ENCODE data around the gene MYOM1.

The MYOM1 gene

DNA sequence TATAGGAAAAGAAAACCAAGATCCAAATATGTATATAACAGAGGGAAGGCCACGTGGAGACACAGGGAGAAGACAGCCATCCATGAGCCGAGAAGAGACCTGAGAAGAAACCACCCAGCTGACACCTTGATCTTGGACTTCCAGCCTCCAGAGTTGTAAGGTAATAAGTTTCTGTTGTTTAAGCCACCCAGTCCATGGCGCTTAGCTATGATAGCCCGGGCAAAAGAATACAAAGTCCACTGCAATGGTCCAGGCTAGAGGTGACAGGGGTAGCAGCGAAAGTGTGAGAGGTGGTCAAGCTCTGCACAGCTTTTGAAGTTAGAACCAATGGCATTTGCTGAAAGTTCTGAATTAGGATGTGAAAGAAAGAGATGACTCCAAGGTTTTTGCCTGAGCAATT is 2.8 kb downstream of the MYOM1 start:
- Histone ChIP-seq H3K27me3 (ENCODE audit: control insufficient read depth, insufficient read depth, low read length) (no peaks in the 10 kb centered on the region), H3K27ac (no peak overlapping the region), H3K9me3 (ENCODE audit: control insufficient read depth, low read length) (no peaks in the 10 kb centered on the region), H3K36me3 (ENCODE audit: control insufficient read depth, insufficient read depth, low read length) (no peaks in the 10 kb centered on the region), H2AFZ (no peak overlapping the region), H3K4me1 (no peaks in the 10 kb centered on the region), H3K79me2 (no peaks in the 10 kb centered on the region), H3K4me3 (ENCODE audit: low read depth, low read length) (no peak overlapping the region), H3K9ac (no peak overlapping the region), H3K4me2 (ENCODE audit: low read length) (no peak overlapping the region)
- TF ChIP-seq, protein P1, sequence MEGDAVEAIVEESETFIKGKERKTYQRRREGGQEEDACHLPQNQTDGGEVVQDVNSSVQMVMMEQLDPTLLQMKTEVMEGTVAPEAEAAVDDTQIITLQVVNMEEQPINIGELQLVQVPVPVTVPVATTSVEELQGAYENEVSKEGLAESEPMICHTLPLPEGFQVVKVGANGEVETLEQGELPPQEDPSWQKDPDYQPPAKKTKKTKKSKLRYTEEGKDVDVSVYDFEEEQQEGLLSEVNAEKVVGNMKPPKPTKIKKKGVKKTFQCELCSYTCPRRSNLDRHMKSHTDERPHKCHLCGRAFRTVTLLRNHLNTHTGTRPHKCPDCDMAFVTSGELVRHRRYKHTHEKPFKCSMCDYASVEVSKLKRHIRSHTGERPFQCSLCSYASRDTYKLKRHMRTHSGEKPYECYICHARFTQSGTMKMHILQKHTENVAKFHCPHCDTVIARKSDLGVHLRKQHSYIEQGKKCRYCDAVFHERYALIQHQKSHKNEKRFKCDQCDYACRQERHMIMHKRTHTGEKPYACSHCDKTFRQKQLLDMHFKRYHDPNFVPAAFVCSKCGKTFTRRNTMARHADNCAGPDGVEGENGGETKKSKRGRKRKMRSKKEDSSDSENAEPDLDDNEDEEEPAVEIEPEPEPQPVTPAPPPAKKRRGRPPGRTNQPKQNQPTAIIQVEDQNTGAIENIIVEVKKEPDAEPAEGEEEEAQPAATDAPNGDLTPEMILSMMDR (IDR thresholded peaks at IDR 0.05), result no peak

DNA sequence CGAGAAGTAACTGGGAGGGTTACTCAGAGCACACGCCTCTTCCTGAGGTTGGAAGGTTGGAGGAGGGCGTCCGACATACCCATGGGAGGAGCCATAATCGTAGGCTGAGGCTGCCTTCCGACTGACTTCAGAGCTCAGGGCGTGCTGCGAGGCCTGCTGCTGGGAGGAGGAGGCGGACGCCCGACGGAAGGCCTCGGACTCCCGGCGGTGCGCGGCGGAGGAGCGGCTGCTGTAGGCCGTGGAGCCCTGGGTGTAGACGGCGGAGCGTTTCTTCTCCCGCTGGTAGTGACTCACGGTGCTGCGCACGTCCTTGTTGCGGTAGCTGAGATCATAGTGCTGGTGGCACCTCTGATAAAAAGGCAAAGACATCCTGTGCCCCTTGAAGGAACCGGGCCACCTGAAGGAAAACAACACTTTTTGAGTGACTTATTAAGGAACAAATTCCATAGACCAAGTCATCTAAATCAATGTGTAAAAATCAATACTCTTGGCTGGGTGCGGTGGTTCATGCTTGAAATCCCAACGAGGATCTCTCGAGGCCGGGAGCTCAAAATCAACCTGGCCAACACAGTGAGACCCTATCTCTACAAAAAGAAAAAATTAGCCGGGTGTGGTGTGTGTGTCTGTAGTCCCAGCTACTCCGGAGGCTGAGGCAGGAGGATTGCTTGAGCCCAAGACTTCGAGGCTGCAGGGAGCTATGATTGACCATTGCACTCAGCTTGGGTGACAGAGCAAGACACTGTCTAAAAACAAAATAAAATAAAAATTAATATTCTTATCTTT is 4.7 kb downstream of the MYOM1 start:
- Histone ChIP-seq H3K9me3 (ENCODE audit: control insufficient read depth, low read length) (no peaks in the 10 kb centered on the region), H3K79me2 (no peaks in the 10 kb centered on the region), H2AFZ (no peak overlapping the region), H3K36me3 (ENCODE audit: control insufficient read depth, insufficient read depth, low read length) (no peaks in the 10 kb centered on the region), H3K4me1 (no peaks in the 10 kb centered on the region), H3K9ac (no peak overlapping the region), H3K4me3 (ENCODE audit: low read depth, low read length) (no peak overlapping the region), H3K27me3 (ENCODE audit: control insufficient read depth, insufficient read depth, low read length) (no peaks in the 10 kb centered on the region), H3K4me2 (ENCODE audit: low read length) (no peak overlapping the region), H3K27ac (no peak overlapping the region)
- TF ChIP-seq, protein P1 (IDR thresholded peaks at IDR 0.05), result no peak

DNA sequence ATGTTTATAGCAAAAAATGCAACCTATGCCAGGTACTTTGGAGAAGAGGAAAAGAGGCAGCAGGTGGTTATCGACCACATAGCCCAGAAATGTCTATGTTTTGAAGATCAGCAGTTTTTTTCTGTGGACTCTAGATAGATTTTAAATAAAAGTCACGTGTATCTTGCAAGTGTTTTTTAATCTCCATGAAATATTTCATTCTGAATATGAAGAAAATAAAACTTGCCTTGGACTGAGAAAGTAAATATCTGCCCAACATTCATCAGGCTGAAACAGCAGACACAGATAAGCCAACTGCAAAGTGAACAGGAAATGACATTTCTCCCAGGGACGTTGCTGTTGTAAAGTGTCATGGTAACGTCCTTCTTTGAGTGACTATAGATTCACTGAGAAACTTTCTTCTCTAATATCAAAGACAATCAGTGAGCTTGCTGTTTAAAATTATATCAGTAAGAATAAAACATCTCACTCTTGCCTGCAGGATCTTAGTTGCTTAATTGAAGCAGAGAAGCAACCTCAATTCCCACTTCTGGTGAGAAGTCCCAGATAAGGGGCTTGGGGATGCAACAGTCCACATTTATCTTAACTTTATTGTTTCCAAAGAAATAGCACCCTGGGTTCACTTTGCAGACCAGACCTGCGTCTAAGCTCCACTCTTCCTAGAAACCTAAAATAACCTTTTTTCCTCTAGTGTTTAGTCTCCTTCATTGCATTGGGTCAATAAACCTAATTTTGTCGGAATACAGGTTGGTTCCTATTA is 6.3 kb downstream of the MYOM1 start:
- Histone ChIP-seq H3K27ac (no peak overlapping the region), H3K79me2 (no peaks in the 10 kb centered on the region), H3K9ac (no peak overlapping the region), H3K4me1 (no peaks in the 10 kb centered on the region), H3K27me3 (ENCODE audit: control insufficient read depth, insufficient read depth, low read length) (no peaks in the 10 kb centered on the region), H3K9me3 (ENCODE audit: control insufficient read depth, low read length) (no peaks in the 10 kb centered on the region), H3K36me3 (ENCODE audit: control insufficient read depth, insufficient read depth, low read length) (no peaks in the 10 kb centered on the region), H2AFZ (no peak overlapping the region), H3K4me3 (ENCODE audit: low read depth, low read length) (no peak overlapping the region), H3K4me2 (ENCODE audit: low read length) (no peak overlapping the region)
- TF ChIP-seq, protein P1 (IDR thresholded peaks at IDR 0.05), result no peak

DNA sequence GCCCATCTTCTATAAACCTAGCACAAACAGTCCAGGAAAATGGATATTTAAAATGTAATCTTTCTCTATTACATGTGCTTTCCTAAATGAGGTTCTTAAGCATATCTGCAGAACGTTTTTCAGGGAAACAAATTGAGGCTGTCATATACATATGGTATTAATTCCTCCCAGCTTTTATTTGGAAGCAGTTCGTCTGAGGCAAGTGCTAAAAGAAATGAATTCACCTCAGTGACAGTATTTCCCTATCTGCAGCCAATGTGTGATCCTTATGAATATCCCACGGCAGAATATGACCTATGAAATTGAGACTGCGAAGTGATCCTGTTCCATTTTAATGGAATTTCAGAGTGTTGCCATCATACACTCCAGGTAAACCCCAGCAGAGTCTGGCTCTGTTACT is 7.1 kb downstream of the MYOM1 start:
- H3K4me1 ChIP-seq, result no peaks in the 10 kb centered on the region
- no peak overlapping the region for H3K4me3 ChIP-seq (ENCODE audit: low read depth, low read length)
- H3K9me3 ChIP-seq (ENCODE audit: control insufficient read depth, low read length), result no peaks in the 10 kb centered on the region
- H3K36me3 ChIP-seq (ENCODE audit: control insufficient read depth, insufficient read depth, low read length), result no peaks in the 10 kb centered on the region
- H2AFZ ChIP-seq, result no peak overlapping the region
- no peak overlapping the region for H3K27ac ChIP-seq
- H3K27me3 ChIP-seq (ENCODE audit: control insufficient read depth, insufficient read depth, low read length), result no peaks in the 10 kb centered on the region
- H3K9ac ChIP-seq, result no peak overlapping the region
- H3K4me2 ChIP-seq (ENCODE audit: low read length), result no peak overlapping the region
- no peaks in the 10 kb centered on the region for H3K79me2 ChIP-seq
- TF ChIP-seq, protein P1 (IDR thresholded peaks at IDR 0.05), result no peak

Measured in parathyroid adenoma (tissue), 2 donors.